Muscle of back (tissue), 11 donors: ENCODE data around the gene LMAN2L. TPM values are rescaled to one million over a fixed set of nuclear protein-coding genes. Genes with fewer than 3 reads are reported as not detected.
"Not testable (repeated sequence)": the region's sequence is repeated elsewhere in the genome, so short reads cannot be mapped to it uniquely, and the experiment has no call there.

Source experiments
- DNase-seq, 3 donors: peaks; one replicate each; pipeline versions ENCODE4 v3.0.0 to v3.0.0-alpha.2; 2013
- polyA plus RNA-seq, 10 donors: library from polyadenylated mRNA; unstranded; fragments of 120-200 nt; gene quantifications; one replicate each; pipeline ENCODE4 v1.2.1, GENCODE V29; 2013; ENCODE audit not compliant: insufficient read length in 10 of 10

Gene LMAN2L
- polyA plus RNA-seq, 10 donors = 20.8 to 27.5 (median 25.9) TPM

DNA sequence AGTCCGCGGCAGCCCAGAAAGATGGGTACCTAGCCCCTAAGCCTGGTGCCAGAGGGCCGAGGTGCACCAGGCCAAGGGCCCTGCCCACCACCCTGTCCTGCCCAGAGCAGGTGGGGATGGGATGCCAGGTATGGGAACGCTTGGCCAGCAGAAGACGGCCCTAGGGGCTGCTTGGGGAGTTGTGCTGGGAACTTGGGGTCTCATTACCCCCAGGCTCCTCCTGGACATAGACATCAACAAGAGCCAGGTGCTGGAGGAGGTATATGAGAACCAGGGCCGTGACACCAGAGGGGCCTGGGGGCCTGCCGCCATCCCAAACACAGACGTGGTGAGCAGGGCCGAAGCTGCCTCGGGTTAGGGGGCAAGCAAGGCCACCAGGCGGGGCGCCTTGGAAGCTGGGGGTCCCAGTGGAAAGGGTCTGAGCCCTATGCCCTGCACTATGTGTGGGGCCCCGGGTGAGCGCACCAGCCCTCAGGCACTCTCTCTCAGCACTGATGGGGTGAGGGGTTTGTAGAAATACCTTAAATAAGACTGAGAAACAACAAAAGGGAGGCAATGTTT lies 50.4 kb downstream of the LMAN2L start:
- no peak for DNase-seq

DNA sequence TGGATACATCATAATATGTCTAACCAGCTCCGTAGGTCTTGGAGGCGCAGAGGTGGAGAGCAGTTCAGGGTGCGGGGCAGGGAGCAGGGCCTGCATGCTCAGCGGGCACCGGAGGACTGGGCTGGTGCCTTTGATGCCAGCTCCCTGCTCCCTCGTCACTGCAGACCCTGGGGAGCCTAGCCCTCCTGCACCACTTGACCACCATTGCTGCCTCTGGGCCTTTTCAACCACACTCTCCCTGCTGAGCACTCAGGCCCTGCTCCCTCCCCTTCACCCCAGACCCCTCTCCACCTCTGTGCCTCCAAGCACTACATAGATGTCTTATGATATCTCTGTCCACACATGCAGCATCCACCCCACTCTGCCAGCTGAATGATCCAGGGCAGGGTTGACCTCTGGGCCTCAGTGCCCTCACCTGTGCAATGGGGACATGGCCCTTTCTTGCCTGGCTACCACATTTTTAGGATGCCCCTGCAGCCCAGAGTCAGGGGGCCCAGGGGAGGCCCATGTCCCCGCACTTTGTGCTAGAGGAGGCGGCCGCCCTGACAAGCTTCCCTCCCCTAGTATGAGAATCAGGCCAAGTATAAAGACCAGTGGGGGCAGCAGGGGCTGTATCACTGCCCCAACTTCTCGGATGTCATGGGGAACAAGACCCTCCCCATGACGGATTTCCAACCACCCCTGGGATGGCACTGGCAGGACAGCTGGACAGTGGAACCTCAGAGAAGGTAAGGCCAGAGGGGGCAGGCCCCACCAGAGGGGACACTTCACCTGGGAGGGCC lies 51.0 kb downstream of the LMAN2L start:
- DNase-seq = no peak

DNA sequence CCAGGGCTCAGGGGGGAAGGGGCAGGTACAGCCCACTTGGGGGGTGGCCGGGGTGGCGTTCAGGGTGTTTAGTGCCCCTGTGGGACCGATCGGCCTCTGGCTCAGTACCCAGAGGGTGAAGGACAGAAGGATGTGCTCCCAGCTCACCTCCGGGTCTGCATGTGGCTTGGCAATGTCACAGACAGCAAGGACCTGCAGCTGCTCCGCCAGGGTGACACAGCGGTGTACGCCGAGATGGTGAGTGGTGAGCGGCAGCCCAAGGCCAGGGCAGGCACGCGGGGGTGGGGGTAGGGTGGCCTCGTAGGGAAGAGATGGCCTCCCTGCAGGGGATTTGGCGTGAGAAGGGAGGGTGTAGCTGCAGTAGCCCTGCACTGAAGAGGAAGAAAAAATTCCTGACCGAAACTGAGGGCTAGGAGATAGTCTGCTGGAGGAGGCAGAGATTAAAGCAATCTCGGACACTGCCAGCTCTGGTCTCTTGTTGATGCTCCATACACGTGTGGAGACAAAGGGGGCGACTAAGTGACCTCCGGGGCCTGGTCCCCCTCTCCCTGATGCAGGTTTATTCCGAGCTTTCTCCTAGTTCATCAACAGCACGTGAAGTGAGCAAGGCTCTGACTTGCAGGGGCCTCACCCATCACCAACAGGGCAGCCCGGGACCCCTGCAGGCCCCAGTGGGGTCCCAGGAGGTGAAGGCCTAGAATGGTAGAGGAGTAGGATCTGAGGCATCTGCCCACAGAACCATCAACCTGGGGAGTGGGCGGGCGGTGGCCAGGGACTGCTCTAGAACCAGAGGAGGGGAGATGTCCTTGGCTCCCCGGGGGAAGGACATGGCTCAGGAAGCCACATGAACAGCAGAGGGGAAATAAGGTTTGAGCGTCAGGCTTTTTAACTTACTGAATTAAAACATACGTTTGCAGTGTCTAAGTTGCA lies 51.9 kb downstream of the LMAN2L start:
- no peak for DNase-seq

DNA sequence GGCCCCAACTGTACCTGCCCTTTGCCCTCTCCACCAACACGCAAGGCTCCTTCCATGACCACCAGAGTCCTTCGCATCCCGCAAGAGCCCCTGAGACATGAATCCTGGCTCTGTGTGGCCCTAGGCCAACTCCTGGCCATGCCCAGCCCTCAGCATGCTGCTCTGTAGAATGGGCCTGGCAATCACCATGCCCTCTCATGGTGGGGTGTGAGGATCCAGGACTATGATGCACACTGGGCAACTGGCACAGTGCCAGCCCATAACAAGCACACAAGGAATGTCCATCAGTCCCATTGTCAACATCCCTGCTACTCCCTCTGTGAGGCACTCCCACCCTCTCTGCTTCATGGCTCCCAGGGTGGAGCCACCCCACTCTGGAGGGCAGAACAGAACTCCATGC lies 52.6 kb downstream of the LMAN2L start:
- no peak for DNase-seq

DNA sequence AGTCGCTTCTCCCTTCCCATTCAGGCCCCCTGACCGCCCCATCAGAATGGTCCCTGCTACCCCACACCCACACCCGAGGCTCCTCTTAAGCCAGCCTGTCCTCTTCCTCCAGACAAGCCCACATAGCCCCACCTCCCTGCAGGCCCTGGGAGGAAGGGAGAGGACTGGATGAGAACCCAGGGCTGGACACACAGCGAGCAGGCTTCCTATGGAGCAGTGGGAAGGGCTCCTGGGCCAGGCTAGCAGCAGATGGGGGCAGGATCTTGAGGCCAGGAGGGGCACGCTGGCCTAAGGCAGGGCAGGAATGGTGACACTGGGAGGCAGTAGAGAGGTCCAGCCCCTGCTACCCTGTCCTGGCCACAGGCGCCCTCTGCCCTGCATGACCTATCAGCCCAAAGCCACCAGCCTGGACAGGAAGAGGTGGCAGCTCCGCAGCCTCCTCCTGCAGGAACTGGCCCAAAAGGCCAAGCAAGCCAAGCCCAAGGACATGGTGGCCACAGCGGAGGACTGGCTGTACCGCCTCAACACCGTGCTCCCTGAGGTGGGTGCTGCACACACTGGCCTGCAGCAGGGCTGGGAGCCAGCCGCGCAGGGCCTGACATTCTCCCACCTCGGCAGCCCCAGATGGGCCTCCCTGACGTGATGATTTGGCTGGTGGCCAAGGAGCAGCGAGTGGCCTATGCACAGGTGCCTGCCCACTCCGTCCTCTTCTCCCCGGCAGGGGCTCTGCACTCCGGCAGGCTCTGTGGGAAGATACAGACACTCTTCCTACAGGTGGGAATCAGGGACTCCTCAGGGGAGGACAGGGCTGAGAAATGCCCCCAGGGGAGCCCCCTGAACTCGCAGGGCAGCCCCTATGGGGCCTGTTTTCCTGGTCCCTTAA lies 54.0 kb downstream of the LMAN2L start:
- peak; percentile 30 to 54 (median 45) for DNase-seq

DNA sequence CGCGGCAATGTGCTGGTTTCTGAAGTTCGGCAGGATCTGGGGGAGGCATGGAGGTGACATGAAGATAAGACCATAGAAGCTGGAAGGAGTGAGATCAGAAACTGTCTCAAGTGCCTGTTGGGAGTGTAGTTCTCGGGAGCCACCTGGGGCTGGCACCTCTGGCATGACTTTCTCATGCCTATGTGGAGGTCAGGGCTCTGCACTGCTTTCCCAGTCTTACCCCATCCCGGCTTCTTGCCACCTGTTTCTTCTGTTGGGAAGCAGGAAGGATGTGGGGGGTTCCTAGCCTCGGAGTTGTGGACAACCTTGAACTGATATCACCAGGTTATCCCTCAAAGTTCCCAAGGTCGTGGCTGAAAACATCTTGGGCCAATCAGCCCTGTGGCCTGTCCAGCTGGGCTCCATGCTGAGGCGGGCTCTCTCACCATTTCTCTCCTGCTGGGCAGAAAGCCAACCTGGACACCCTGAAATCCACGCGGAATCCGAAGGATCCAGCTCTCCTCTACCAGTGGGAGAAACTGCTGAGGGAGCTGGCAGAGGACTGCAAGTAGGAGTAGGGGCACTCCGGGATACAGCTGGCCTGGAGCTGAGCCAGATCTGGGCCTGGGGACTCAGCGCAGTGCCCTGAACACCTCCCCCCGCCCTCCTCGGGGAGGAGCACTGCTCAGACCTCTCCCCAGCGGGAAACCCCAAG lies 54.8 kb downstream of the LMAN2L start:
- peak; percentile 8 to 45 (median 18) for DNase-seq

DNA sequence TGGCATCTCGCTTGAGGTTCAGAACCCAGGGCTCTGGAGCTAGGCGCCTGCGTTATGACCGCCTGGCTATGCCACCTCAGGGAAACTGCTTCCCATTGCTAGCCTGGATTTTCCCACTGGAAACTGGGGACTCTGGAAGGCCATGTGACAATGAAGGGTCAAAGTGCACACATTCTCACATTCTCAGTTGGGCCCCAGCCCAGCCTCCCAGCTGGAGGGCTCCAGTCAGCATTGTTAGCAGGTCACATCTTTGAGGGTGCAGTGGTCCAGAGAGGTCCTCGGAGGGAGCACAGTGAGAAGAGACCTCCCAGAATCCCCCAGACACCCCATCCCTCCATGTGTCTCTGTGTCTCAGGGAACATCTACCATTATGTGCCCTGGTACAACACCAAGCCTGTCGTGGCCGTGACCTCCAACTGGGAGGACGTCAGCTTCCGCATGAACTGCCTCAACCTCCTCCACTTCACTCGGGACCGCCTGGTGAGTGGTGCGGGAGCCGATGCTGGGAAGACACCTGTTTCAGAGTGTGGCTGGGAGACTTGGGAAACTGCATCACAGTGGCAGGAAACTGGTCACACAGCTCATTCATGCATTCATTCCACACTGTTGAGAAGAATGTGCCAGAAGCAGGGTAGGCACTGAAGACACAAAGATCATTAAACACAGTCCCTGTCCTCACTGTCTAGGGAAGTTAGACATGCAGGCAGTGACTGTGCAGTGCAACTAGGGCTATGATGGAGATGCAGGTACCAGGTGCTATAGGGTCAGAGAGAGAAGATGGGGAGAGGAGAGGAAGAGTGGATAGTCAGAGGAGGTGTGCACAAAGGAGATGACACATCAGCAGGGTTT lies 55.7 kb downstream of the LMAN2L start:
- DNase-seq = no peak

DNA sequence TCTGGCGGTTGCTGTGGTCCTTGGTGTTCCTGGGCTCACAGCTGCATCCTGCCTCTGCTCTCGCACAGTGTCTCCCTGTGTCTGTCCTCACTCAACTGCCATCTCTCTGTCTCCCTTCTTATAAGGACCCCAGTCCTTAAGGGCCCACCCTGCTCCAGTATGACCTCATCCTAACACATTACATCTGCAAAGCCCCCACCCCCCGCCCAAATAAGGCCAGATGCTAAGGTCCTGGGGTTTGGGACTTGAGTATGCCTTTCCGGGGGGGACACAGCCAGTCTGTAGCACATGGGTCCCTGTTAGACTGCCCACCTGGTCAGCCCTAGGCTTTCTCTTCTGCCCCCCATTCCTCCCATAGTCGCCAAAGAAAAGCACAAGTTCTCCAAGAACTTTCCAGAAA lies 56.6 kb downstream of the LMAN2L start:
- DNase-seq = no peak

DNA sequence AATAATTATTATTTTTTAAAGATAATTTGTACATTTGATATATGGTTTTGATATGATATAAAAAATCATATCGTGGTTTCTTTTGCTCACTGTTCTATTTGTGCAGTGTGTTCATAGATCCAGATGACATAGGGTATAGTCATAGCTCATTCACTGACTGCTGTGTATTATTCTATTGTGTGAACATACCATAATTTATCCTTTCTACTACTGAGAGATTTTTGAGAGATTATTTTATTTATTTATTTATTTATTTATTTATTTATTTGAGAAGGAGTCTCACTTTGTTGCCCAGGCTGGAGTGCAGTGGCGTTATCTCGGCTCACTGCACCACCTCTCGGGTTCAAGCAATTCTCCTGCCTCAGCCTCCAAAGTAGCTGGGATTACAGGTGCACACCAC lies 58.3 kb downstream of the LMAN2L start:
- DNase-seq = no peak

DNA sequence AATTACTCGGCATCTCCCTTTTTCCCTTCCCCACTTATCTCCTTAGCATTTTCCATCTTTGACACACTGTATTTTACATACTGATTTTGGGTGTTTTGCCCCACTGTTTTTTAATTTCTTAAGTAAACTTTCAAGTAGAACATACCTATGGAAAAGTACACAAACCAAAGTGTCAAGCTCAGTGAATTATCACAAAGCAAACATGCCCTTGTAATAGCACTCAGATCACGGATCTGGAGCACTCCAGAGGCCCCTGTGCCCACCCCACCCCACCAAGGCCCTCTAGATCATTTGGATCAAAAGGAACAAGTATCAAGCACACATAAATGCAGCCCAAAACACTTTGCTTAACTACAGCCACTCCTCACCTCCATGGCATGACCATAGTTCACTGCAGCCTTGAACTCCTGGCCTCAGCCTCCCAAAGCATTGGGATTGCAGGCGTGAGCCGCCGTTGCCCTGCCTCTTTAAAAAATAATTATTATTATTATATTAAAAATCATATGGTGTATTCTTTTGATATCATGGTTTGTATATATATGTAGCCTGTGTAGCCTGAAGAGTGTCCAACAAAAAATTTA lies 59.2 kb downstream of the LMAN2L start:
- DNase-seq = no peak

DNA sequence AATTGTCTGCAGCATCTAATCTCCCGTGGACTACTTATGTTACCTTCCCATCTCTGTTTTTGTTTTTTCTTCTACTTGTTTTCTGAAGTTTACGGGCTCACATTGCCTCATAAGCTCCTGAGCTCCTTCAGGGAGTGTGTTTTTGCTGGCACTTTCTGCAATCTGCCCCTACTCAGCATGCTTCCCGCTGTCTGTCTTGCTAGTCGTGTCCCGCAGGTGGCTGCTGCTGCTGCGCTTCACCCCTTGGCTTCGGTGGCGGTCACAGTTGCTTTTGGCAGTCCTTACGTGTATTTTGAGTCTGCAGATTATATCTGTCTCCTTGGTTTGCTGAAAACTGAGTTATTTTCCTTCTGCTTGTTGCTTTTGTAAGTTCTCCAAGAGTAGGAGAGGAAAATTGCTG lies 60.0 kb downstream of the LMAN2L start:
- DNase-seq = no peak

DNA sequence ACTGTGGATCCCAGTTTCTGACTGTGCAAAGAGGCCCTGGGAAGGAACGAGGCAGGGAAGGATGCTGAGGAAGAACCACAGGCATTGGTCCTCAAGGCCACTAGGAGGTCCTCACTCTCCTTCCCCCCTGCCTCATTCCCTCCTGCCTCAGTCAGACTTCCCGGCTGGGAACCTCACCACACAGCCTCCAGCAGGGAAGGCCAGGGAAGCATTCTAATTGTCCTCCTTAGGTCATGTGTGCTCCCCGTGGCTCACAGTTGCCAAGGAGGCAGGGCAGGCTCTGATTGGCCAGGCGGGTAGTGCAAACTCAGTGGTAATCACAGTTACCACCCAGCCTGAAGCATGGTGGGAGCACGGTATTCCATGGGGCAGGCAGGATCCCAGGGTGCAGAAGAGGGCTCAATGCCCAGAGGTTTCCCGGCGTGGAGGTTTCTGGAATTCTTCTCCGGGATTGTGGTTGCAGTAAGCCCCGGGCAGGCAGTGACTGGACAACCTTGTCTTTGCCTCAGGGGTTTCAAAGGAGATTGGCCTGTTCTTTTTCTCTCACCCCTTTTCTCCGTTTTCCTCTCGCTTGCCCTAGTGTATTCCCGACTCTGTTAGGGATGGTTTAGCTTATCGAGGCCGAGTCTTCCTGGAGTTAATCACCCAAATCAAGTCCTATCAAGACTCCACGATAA lies 70.2 kb downstream of the LMAN2L start:
- DNase-seq = no peak

DNA sequence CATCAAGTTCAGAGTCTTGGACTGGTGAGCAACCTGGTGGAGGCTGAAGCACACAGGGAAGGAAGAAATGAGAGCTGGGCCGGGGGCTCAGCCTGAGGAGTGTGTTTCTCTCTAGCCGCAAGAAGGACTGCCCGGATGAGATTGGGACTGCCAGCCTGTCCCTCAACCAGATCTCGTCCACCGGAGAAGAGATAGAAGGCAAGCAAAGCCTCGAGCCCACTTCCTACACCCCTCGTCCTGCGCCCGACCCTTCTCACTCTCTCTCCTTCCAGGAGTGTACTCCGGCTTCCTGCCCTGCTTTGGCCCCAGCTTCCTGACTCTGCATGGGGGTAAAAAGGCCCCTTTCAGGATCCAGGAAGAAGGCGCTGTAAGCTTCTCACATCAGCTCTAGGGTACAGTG lies 71.1 kb downstream of the LMAN2L start:
- DNase-seq = no peak

DNA sequence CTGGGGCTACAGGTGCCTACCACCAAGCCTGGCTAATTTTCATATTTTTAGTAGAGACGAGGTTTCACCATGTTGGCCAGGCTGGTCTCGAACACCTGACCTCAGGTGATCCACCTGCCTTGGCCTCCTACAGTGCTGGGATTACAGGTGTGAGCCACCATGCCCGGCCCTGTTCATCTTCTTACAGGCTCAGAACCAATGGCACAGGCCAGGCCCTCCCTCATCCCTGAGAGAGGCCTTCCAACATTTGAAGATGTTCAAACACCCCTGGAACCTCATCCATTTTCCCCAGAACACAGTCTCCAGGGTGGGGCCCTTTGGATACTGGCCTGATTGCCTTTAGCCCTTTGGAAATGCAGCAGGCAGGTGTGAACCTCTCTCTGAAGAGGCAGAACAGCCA lies 74.1 kb downstream of the LMAN2L start:
- DNase-seq = not testable (repeated sequence)

DNA sequence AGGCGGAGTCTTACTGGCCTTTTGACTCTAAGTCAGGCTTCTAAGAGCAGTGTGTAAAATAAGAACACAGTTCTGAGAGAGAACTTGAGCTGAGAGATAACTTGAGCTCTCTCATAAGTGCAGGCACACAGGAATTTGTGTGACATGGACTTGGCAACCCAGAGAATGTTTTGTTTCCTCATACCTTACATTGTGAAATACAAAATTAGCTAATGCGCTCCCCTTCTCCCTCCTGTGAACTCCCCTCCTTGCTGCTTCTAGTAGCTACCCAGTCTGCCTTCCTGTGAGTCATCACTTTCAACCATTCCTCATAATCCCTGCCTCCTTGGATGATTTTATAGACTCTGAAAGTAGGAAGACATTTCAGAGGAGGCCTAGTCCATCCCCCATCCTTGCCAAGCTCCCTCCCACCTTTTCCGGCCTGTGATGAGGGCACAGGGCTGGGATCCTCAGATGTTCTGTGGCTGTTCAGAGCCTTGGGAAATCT lies 74.7 kb downstream of the LMAN2L start:
- DNase-seq = peak in 1 of 3 donors; percentile 93

DNA sequence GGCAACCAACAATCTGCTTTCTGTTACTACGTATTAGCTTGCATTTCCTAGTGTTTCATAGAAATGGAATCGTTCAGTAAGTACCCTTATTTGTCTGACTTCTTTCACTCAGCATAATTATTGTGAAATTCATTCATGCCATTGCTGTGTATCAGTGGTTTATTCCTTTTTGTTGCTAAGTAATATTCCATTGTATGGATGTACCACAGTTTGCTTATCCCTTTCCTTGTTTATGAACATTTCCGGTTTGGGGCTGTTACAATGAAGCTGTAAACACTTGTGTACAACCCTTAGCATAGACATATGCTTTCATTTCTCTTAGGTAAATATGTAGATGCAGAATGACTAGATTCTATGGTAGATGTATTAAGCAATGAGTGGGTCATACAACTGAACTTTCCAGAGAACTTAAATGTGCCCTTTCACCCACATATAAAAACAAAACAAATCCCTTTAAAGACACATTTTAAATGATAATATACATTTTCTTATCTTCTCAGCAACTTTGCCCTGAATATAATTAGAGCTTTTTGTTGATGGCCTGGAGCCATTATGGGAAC lies 75.4 kb downstream of the LMAN2L start:
- DNase-seq = no peak

DNA sequence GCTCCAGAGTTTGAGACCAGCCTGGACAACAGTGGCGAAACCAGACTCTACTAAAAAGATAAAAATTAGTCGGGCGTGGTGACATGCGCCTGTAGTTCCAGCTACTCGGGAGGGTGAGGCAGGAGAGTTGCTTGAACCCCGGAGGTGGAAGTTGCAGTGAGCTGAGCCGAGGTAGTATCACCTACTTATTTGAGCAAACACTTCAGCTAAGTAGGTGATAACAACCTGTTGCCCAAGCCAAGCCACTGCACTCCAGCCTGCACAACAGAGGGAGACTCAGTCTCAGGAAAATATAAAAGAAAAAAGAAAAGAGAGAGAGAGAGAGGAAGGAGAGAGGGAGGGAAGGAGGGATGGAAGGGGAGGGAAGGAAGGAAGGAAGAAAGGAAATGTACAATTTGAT lies 76.0 kb downstream of the LMAN2L start:
- no peak for DNase-seq

DNA sequence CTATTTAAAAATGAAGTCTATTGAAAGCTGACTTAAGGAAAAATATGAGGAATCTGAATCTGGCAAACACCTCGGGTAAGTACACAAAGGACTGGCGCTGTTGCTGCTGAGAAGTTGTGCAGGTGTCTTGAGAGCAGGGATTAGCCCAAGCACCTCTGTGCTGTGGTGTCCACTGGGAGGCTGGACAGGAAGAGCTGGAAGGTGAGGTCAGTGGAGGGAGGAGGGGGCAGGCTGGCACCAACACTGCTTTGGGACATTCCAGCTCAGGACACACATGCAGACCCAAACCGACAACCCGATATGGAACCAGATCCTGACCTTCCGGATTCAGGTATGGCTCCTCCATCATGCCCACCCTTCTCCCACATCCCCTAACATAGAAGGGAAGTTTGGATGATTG lies 76.7 kb downstream of the LMAN2L start:
- no peak for DNase-seq

DNA sequence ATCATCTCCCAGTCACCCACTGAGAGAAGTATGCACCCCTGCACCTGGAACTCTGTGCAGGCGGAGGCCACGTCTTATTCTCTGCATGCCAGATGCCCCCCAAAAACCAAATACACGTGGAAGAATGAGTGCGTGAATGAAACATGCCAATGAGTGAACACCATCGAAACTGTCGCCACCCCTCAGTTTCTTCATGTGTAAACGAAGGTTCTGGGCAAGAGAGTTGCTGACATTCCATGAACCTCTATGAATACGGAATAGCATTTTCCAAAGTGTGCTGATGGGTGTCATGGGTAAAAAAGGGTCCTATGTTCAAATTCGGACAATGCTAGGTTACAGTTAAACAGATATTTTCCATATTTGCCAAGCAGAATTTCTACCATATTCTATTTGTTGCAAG lies 77.5 kb downstream of the LMAN2L start:
- DNase-seq = no peak
